GM03348 (cell line): ENCODE measurements around the gene SYNE2.
A peak's percentile ranks its signal among the peaks of the same experiment; 100 is the strongest.
"Not testable (repeated sequence)": the region's sequence is repeated elsewhere in the genome, so short reads cannot be mapped to it uniquely, and the experiment has no call there.

ENCODE experiments used
- DNase-seq: peaks from one replicate; pipeline ENCODE4 v3.0.0; 2012; ENCODE audit warnings: low spot score

The SYNE2 gene

DNA sequence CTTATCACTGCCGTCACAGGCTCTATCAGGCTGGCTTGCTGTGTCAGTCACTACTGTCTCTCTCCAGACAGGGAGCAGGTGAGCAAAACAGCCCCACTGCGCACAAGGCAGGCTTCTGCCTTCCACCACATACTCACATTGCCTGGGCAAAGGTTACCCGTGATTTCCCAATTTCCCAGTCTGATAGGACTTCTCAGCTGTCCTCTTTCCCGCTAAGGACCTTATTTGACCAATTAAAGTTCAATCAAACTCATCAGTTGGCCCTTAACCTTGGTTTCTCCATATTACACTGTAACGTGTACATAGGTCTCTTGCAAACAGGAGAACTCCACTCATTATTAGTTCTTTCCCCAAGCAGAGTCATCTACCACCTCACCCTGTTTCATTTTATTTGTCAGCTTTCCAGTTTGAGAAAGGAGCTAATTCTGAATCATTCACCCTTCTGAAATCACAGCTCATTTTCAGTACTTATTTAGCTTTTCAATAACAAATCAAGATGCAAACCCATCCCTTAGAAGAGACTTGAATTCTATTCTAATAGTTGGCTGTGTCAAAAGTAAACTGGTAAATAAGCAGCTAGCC, 270.5 kb downstream of the SYNE2 start:
- no peak for DNase-seq

DNA sequence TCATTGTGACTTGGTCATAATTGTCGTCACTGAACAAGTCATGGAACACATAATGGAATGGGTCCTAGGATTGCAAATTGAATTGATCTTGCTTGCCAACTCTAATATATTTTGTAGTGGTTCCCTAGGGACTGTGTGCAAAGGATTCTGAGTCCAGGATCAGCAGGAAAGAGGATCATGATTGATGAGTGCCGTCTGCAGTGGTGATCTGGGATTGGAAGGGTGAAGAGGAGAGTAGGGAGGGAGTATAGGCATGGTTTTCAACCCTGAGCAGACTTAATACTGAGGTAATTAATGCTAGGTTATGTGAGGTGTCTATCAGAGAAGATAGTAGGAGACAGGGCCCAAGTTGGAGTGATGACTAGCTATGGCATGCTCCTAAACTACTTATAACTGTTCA, 272.5 kb downstream of the SYNE2 start:
- DNase-seq, result no peak

DNA sequence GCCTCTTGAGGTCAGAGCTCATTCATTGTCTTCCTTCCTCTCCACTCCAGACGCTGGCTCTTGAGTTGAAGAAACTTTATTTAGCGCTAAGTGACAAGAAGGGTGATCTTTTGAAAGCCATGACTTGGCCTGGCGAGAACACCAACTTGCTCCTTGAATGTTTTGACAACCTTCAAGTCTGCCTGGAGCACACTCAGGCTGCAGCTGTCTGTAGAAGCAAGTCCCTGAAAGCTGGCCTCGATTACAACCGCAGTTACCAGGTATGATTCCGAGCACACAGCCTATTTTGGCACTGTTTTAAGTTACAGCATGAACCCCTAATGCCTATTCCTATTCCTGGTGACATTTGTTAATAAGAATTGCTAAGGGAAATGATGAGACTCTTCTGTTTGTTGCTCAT, 273.7 kb downstream of the SYNE2 start:
- no peak for DNase-seq

DNA sequence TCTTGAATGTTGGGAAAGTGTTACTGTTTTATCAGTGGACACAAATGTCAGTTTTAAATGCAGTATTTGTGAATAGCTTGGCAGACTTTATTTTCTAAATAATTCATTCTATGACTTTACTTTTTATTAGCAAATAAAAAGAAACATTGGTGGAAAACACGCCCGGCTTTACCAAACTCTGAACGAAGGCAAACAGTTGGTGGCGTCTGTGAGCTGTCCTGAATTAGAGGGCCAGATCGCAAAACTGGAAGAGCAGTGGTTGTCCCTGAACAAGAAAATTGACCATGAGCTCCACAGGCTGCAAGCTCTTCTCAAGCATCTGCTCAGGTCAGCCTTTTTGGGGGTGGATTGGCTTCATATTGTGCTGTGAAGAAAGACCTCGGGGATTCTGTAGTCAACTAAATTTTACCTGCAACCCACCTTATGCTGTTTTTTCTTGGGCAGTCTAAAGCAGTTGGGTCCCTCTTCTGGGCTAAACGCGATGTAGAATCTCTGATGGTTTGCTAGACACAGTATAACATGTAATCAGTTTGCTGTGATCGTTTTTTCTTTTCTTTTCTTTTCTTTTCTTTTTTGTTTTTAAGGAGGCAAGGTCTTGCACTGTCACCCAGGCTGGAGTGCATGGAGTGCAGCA, 285.0 kb downstream of the SYNE2 start:
- DNase-seq, result no peak

DNA sequence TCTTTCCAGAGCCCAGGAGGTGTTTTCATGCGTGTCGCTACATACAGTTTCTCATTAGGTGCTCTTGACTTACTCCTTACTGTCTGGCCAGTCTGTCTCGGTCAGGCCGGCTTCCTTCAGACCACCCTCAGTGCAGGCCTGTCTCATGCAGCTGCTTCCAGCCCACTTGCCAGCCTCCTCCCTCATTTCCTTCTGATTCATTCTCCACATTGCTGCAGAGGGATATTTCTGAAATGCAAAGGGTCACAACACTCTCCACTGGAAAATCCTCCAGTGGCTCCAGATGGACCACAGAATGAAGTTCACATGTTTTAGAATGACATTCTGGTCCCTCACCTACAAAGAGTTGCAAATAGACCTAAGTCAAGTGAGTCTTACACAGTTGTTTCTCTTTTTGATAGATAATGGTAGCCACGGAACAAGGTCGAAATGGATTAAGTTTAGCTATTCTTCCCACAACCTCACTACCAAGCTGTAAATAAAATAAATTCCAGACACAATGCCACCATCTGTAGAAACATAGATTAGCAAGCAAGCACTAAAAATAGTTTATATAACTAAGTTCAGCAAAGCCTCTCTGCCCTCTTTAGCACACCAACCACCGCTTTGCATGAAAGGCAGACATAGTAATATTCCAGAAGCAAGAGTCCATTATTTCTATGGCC, 294.5 kb downstream of the SYNE2 start:
- no peak for DNase-seq

DNA sequence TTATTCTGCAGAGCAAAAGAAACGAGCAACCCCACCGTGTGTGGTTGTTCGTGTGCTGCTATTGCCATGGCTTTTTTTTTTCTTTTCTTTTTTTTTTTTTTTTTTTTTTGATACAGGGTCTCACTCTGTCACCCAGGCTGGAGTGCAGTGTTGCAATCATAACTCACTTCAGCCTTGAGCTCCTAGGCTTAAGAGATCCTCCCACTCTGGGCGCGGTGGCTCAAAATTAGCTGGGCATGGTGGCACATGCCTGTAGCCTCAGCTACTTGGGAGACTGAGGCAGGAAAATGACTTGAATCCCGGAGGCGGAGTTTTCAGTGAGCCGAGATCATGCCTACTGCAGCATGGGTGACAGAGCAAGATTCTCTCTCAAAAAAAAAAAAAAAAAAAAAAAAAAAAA, 297.1 kb downstream of the SYNE2 start:
- no peak for DNase-seq

DNA sequence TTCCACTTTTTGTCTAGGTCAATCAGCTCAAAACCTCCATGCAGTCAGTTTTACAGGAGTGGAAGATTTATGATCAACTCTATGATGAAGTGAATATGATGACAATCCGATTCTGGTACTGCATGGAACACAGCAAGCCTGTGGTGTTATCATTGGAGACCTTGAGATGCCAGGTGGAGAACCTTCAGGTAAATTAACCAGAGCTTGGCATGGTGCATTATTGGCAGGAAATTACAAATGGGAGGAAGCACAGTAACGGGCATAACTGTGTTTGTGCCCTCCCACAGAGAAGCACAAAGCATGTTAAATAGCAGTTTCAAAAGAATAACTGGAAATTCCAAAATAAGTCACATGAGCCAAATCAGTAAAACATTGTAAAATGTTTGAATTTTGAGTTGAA, 305.8 kb downstream of the SYNE2 start:
- DNase-seq, result no peak

DNA sequence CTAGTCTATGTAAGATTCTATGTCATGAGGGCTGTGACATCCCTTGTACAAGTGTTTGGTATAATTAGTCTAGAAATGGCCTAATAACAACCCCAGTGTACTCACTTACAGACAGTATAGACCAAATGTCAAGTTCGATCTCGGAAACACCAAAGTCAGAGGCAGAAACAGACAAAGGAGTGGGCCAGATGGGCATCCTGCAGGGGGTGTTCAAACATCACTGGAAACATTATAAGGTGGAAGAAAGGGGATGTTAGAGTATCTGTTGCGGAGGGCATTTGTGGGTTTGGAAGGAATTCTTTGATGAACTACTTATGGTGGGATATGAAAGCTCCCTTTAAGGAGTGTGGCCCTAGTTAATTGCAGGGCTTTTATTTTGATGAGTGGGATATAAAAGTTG, 306.8 kb downstream of the SYNE2 start:
- no peak for DNase-seq

DNA sequence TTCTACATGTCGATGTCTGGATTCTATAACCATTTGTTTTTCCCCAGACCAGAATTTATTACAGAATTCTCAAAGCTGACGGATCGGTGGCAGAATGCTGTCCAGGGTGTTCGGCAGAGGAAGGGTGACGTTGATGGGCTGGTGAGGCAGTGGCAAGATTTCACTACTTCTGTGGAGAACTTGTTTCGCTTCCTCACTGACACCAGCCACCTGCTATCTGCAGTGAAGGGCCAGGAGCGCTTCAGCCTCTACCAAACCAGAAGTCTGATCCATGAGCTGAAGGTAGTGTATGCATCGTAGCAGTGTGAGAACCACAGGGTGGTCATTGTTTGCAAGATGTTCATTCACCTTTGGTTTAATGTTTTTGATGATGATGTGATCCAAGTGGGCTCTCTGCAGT, 317.4 kb downstream of the SYNE2 start:
- DNase-seq, result no peak

DNA sequence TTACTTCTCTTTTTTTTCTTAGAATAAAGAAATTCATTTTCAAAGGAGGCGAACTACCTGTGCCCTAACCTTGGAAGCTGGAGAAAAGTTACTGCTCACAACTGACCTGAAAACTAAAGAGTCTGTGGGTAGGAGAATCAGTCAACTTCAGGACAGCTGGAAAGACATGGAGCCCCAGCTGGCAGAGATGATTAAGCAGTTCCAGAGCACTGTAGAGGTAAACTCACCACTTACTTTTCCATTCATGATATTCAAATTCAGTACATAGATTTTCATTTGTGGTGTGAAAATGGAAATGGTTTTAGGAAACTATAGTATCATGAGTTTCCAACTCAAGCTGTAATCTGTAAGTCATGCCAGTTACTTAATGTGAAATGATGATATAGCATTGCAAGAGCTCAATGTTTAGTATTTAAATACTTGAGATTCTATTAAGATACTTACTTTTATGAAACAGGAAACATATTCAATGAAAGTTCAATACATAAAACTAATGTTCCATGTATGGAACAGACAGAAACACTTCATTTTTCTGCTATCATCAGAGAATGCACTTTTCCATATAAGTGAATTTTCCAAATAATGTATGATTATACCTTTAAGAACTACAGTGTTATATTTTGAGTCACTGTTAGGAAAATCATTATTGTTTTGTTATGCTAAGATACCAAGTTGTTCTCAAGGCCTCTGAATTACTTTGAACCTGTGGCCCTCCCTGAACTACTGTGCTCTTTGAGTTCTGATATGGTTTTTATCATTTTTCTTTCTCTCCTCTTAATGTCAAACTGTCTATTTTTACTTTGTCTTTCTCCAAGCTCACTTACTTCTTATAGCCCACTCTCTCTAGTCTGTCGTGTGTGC, 322.3 kb downstream of the SYNE2 start:
- DNase-seq, result no peak

DNA sequence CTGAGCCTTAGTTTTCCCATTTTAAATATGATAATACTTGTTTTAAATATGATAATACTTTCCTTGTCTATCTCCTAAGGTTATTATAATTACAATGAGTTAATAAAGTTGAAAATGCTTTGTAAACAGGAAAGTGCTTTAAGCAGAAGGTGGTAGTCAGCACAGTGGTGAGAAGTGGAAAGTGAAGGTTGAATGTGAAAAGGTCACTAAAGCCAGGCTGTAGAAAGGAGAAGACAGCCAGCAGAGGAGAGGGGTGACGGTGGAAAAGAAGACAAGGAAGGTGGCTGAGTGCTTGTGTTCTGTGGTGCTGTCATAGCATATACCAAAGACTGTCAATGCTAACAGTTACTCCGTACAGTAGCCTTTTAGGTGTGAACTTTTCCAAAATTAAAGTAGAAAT, 323.5 kb downstream of the SYNE2 start:
- DNase-seq, result no peak

DNA sequence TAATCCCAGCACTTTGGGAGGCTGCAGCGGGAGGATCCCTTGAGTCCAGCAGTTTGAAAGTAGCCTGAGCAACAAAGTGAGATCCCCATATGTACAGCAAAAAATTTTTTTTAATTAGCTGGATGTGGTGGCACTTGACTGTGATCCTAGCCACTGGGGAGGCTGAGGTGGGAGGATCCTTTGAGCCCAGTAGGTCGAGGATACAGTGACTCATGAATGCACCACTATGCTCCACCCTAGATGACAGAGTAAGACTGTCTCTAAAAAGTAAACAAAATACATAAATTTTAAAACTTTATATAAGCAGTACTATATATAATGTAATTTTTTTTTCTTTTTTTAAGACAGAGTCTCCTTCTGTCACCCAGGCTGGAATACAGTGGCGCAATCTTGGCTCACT, 326.0 kb downstream of the SYNE2 start:
- no peak for DNase-seq

DNA sequence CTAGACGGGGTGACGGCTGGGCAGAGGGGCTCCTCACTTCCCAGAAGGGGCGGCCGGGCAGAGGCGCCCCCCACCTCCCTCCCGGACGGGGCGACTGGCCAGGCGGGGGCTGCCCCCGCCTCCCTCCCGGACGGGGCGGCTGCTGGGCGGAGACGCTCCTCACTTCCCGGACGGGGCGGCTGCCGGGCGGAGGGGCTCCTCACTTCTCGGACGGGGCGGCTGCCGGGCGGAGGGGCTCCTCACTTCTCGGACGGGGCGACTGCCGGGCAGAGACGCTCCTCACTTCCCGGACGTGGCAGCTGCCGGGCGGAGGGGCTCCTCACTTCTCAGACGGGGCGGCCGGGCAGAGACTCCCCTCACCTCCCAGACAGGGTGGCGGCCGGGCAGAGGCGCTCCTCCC, 330.1 kb downstream of the SYNE2 start:
- DNase-seq, result not testable (repeated sequence)

DNA sequence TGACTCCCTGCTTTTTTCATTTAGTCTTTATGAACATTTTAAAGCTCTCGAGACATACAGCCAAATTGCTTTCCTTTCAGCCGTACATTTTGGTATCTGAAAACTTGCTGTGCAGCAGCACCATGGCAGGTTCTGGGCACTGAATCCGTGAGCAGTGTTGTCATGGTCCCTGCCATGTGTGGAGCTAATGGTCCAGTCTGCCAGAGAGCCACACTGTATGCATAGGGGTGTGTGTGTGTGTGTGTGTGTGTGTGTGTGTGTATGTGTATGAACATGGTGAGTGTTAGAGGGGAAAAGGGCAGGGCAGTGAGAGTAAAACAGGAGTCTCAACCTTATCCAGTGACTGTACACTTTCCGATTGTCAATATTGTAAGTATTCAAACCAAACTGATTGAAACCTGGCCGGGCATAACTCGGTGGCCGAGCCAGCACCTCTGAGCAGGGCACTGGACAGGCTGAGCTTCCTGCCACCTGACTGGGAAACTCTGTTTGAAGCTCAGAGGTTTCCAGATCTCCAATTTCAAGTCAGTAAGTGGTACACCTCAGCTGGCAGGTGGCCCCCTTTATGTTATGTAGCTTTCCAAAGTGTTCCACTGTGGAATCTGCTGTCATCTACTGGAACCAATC, 331.4 kb downstream of the SYNE2 start:
- no peak for DNase-seq

DNA sequence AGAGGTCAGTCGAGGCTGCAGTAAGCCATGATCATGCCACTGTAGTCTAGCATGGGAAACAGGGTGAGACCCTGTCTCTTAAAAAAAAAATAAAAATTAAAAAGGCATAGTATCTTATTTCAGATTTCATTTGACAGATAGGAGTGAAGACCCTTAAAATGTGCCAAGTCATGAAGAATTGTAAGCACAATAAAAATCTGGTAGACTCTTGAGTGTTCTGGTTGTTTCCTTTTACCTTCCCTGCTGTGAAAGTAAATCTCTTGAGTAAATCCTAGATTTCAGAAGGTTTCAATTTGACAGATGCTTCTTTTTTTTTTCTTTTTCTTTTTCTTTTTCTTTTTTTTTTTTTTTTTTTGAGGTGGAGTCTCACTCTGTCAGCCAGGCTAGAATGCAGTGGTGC, 332.4 kb downstream of the SYNE2 start:
- no peak for DNase-seq

DNA sequence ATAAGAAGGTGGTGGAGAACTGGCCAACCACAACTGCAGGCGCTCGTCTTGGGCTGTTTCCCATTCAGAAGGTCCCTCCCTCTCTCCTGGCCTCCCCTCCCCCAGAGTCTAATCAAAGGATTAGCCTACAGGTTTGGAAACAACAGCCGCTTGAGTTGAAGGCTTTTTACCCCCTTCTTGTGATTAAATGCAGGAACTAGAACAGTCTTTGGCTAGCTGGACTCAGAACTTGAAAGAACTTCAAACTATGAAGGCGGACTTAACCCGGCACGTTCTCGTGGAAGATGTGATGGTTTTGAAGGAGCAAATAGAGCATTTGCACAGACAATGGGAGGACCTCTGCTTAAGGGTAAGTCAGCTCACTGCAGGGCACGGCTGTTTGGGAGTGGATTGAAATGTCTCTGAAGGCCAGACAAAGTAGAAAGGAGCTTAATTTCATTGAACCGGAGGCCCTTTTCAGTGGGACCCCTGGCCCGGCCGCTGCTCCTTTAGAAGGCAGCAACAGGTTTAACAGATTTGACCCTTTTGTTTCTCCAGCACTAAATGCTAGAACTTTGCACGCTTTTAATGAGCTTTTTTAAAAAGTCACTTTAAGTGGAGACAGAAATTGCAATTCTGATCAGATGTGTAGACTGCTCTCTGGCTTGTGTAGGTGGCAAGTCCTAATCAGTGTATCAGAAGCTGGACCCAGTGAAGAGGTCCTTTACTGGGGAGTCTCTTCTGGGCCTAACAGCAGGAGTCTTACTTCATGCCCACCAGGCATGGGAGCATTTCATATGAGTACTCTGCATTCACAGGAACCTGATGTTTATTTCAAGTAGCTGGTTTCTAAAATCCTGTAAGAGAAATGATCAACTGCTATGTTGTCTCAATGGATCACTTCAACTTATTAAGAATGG, 333.7 kb downstream of the SYNE2 start:
- no peak for DNase-seq

DNA sequence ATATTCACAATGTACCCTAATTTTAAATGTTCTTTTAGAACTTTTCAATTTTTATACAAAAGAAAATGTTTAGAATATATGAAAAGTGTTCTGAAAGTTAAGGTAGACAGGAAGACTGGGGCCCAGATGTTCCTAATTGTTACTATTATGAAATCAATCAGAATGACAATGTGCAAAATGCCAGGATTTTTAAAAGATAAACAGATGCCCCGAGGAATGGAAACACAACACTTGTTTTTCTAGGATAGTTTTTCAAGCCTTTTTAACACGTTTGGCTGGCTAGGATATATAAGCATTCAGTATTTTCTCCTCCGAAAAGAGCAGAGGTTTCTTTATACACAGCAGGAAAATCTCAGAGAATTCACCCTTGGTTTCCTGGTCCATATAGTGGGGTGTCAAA, 334.5 kb downstream of the SYNE2 start:
- no peak for DNase-seq

DNA sequence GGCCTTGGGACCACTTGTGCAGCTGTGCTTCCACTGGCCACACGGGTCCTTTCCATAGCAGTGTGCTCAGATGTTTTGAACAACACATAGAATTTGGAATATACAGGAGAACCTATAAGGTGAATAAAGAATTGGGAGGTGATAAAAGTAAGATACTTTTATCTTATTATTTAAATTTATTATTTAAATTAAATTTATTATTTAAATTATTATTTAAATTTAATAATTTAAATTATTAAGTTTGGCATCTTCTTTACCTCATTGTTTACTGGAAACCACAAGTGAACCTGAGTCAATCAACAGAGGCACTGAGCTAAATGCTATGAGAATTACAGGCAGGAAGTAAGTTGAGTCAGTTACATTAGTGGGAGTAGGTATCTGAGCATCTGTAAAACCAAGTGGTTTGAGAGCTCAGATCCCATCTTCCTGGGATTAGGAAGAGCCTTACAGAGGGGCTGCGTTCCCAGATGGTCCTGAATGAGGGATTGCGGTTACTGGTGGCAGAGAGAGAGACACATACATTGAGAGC, 338.2 kb downstream of the SYNE2 start:
- no peak for DNase-seq

DNA sequence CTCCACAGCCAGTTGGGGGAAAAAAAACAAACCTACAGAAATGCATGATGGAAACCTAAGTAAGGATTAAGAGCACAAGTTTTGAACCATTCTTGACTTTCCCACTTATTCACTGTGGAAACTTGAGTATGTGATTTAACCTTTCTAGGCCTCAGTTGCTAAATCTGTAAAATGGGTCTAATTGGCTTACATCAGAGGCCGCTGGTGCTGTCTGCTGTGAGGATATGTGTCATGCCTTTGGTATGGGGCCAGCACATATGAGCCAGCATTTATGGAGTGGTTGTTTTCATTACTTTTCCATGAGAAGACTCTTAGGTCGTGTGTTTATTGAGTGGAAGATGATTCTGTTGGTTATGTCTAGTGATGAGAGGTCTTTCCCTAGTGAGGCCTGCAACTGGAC, 339.0 kb downstream of the SYNE2 start:
- peak; percentile 28 for DNase-seq

DNA sequence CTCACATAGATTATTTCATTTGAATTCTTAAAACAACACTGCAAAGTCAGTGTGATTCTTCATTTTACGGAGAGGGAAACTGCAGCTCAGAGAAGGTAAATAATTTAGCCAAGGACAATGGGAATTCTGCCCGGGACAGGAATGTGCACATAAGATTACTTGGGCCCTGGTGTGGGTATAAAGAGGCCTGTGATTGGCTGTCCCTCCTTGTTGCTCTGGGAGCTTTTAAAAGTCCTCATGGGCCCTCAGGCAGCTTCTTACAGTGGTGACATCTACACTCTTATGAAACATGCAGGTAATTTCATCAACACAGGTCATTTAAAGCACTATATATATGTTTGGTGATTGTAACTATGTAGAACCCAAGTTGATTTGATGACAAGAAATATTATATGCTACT, 341.0 kb downstream of the SYNE2 start:
- DNase-seq, result no peak

DNA sequence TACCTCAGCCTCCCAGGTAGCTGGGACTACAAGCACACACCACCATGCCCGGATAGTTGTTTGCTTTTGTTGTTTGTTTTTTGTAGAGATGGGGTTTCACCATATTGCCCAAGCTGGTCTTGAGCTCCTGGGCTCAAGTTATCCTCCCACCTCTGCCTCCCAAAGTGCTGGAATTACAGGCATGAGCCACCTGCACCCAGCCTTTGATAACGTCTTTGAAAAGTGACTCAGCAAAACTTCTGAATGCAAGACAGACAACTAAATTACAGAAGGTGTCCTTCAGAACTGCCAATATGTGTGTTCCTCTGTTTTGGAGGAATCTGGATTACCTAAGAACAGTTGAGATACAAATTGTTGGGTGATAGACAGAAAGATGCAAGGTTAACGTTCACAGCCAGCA, 341.6 kb downstream of the SYNE2 start:
- no peak for DNase-seq
